Astrocyte of the spinal cord (primary cell): ENCODE results near the gene IL7R.

Source experiments
- DNase-seq: peaks from one replicate; pipeline ENCODE4 v3.0.0; 2011; ENCODE audit warnings: low read depth, low spot score
- H3K4me3 ChIP-seq: 2 replicates; pipeline ENCODE4 v1.5.1; 2011; ENCODE audit warnings: low read depth, mild to moderate bottlenecking, low read length, moderate library complexity
- in situ Hi-C: cut with HindIII; loops from 2 replicates; pipeline ENCODE4 v1.10.0; 2017; ENCODE audit warnings: low sequenced_read_pairs
- TF ChIP-seq, protein P1 (sequence below): IDR thresholded peaks from 2 replicates; pipeline ENCODE4 v1.5.1; 2012; ENCODE audit warnings: low read depth, mild to moderate bottlenecking, low read length, inconsistent platforms

The IL7R gene

DNA sequence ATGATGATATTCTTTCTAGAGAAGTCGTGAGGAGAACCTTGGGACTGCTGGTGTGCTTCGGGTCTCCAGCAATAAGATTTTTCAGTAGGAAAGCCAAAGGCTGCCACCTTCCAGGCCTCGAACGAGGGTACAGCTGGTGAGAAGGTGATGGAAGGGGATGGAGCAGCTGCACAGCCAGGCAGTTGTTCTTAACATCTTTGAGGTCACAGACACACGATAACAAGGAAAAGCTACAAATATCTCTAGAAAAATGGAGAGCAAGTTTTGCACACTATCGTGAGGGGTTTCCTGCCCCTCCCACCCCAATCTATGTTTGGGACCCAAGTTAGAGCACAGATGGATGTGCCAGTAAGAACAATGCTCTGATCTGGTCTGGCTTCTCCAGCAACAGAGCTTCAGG lies 6.8 kb upstream of the IL7R start:
- H3K4me3 ChIP-seq, result no peak overlapping the region
- TF ChIP-seq, protein P1, sequence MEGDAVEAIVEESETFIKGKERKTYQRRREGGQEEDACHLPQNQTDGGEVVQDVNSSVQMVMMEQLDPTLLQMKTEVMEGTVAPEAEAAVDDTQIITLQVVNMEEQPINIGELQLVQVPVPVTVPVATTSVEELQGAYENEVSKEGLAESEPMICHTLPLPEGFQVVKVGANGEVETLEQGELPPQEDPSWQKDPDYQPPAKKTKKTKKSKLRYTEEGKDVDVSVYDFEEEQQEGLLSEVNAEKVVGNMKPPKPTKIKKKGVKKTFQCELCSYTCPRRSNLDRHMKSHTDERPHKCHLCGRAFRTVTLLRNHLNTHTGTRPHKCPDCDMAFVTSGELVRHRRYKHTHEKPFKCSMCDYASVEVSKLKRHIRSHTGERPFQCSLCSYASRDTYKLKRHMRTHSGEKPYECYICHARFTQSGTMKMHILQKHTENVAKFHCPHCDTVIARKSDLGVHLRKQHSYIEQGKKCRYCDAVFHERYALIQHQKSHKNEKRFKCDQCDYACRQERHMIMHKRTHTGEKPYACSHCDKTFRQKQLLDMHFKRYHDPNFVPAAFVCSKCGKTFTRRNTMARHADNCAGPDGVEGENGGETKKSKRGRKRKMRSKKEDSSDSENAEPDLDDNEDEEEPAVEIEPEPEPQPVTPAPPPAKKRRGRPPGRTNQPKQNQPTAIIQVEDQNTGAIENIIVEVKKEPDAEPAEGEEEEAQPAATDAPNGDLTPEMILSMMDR, result no peak
- no peak for DNase-seq
- in situ Hi-C loops, result no loop called here

DNA sequence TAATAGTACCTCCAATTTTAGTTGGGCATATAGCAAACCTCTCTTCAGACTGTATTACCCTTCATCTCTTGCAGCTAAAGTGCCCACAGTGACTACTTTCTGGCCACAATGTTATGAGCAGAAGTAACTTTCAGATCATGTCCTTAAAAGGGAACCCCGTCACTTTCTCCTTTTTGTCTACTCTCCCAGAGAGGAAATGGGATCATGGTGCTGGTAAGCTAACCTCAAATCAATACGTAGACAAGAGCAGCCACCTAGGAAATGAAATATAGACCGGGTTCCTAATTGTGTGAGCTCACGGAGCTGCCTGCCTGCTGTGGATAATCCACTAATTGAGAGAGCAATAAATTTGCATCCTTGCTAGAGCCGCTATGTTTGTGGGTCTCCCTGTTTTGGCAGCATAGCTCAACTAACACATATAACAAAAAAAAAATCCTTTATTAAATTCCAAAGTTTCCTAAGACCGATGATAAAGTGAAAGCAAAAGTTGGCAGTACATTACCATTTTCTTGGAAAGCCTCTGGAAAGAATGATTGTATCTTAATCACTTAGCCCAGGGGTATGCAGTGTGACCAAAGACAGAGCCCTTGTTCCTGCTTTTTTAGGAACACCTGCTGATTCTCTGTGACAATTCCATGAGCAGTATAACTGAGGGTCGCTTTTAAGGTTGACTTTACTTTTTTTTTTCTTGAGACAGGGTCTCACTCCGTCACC lies 5.6 kb upstream of the IL7R start:
- DNase-seq, result peak; percentile 36
- TF ChIP-seq, protein P1, result no peak
- in situ Hi-C loops, result no loop called here
- peak overlapping the region; percentile 22 for H3K4me3 ChIP-seq

DNA sequence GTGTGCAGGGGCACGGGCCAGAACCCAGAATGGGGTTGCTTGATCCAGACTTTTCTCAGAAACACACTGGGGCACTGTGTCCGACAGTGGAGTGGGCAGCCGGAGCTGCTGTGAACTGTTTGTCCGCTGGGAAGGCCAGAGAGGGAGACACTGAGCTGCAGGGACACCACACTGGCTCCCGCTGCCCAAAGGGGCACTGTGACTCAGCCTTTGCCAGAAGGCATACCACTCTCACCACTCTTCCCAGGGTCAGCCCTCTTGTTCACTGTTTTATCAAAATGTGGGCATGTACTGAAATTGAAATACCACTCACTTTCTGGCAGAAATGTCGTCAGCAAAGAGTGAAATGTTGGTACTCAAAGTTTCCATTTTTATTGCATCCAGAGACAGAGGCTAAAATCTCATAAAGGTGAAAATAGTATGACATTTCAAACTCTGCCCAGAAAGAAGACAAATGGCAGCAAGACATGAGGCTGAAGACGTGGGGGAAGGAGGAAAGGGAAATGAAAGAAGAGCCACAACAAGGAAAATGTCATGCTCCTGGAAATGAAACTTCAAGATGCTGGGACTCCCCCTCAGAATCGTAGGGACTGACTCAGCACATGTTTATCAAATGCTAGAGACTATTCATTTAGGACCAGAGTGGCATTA lies 4.5 kb upstream of the IL7R start:
- no peak for DNase-seq

DNA sequence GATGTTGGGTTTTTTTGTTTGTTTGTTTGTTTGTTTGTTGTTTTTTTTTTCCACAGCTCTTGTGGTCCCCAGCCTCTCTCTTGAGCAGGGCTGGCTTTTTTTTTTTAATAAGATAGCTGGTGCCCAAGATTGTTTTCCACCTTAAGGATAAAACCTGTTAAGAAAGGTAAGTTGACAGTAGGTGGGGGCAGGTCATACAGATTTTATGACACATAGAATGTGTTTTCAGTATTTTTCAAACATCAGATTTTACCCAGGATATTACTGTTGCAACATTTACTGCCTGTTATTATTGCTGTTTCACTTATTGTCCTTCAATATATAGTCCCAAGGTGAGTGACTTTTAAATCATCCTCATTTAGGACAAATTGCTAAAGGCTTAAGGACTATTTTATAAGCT lies 3.9 kb upstream of the IL7R start:
- in situ Hi-C loops, result no loop called here
- TF ChIP-seq, protein P1, result no peak
- DNase-seq, result no peak
- no peak overlapping the region for H3K4me3 ChIP-seq

More for the DNA sequence above, 4.5 kb upstream of the IL7R start:
- in situ Hi-C loops, result no loop called here
- no peak overlapping the region for H3K4me3 ChIP-seq
- TF ChIP-seq, protein P1, result peak; percentile 1

DNA sequence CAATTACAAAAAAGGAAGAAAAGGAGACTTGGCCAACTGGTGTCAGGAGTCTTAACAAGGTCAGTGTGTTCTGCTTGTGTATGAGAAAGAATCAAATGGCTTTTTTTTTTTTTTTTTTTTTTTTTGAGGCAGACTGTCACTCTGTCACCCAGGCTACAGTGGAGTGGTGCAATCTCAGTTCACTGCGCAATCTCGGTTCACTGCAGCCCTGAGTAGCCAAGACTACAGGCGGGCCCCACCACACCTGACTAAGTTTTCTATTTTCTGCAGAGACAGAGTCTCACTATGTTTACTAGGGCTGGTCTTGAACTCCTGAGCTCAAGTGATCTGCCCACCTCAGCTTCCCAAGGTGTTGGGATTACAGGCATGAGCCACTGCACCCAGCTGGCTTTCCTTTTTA lies 3.1 kb upstream of the IL7R start:
- TF ChIP-seq, protein P1, result no peak
- in situ Hi-C loops, result no loop called here
- H3K4me3 ChIP-seq, result no peak overlapping the region
- DNase-seq, result no peak

DNA sequence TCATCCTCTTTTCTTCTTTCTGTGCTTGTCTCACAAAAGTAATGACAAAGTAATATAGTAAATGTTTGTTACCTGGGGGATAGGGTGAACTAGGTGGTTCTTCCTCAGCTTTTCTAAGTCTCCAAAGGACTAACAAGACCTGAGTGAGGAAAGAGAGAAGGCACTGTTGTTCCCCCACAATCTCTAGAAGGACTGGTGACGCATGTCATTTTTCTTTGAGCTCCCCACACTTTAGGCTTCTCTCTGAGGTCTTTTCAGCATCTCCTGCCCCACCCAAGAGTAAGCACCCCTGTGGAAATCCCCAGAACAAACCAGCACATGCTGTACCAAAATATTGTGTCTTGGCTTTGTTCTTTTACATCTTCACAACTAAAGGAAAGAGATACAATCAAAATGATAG lies 2.4 kb upstream of the IL7R start:
- no peak overlapping the region for H3K4me3 ChIP-seq
- TF ChIP-seq, protein P1, result no peak
- DNase-seq, result no peak
- in situ Hi-C loops, result no loop called here
